Ascending aorta (tissue), 2 donors: ENCODE measurements around the gene SAMD10. TPM values are rescaled to one million over a fixed set of nuclear protein-coding genes. Genes with fewer than 3 reads are reported as not detected.
A peak's percentile ranks its signal among the peaks of the same experiment; 100 is the strongest.

ENCODE experiments used
- DNase-seq, 2 donors: peaks; one replicate each; pipeline ENCODE4 v3.0.0-alpha.2; 2019; ENCODE audit warnings: low spot score in 2 of 2
- H3K27ac ChIP-seq, 2 donors: fragments of 200-600 bp; sonication (generic); one replicate each; pipeline ENCODE4 v1.5.1; 2016 to 2017; ENCODE audit warnings: mild to moderate bottlenecking in 1 of 2
- H3K27me3 ChIP-seq: fragments of 200-600 bp; sonication (generic); one replicate; pipeline ENCODE4 v1.5.1; 2017
- H3K36me3 ChIP-seq, 2 donors: fragments of 200-600 bp; sonication (generic); one replicate each; pipeline ENCODE4 v1.5.1; 2016
- H3K4me1 ChIP-seq, 2 donors: fragments of 200-600 bp; sonication (generic); one replicate each; pipeline ENCODE4 v1.5.1; 2016 to 2017; ENCODE audit warnings: mild to moderate bottlenecking in 1 of 2
- H3K4me3 ChIP-seq, 2 donors: fragments of 200-600 bp; sonication (generic); one replicate each; pipeline ENCODE4 v1.5.1; 2016 to 2017; ENCODE audit warnings: mild to moderate bottlenecking in 1 of 2
- H3K9me3 ChIP-seq, 2 donors: fragments of 200-600 bp; sonication (generic); one replicate each; pipeline ENCODE4 v1.5.1; 2016
- CTCF ChIP-seq, 3 experiments: fragments of 200-600 bp in 2 of 3; fragments of 450-650 bp in 1 of 3; sonication (generic) in 2 of 3; IDR thresholded peaks; one replicate each; pipeline ENCODE4 v1.5.1; 2016 to 2019; ENCODE audit warnings: antibody characterized with exemption in 3 of 3, mild to moderate bottlenecking in 1 of 3, moderate library complexity in 1 of 3
- intact Hi-C: fragments of 100-400 bp; cut with DNase I; formaldehyde crosslinking; loops from one replicate; pipeline ENCODE4 v1.15.1; 2023
- total RNA-seq: library from RNA; depleted of rRNA; stranded (reverse); fragments of >200 nt; gene quantifications from one replicate; pipeline ENCODE4 v1.1.0, GENCODE V29; 2016

Gene SAMD10
- total RNA-seq, 1 donor from 2014 or later: not detected

GRCh38 chr20:63980806-63981728 is 1.6 kb upstream of the SAMD10 start, which contains the start of gene PRPF6:
Gene PRPF6 (plus strand): TSS chr20:63981132. CDS start chr20:63981246, 114 bp downstream.
- peak; percentile 78 to 88 (median 84) for TF ChIP-seq CTCF (IDR thresholded peaks at IDR 0.05)
- intact Hi-C loops: loop anchor here (1.0 to 5.0 kb wide), 4 partner anchors 25 to 459 kb away; partner anchors contain the start of genes DNAJC5, PPDPF and UCKL1
- Histone ChIP-seq H3K4me3 (peak within 1 kb of the TSS; percentile 83 to 92), H3K4me1 (peaks cover 18 to 26% of the 10 kb centered on the region in 2 donors), H3K9me3 (no peaks in the 10 kb centered on the region), H3K27ac (peak within 1 kb of the TSS; percentile 81 to 89), H3K36me3 (peaks cover 21 to 29% of the 10 kb centered on the region in 2 donors), H3K27me3 (no peaks in the 10 kb centered on the region)
- DNase-seq: peak; percentile 71 to 95

GRCh38 chr20:63980317-63980805 is 919 bp upstream of the SAMD10 start:
- DNase-seq: no peak
- Histone ChIP-seq H3K4me1 (peaks cover 18 to 26% of the 10 kb centered on the region in 2 donors), H3K27me3 (no peaks in the 10 kb centered on the region), H3K36me3 (peaks cover 14 to 22% of the 10 kb centered on the region in 2 donors), H3K27ac (peak overlapping the region; percentile 81 to 89), H3K4me3 (peak overlapping the region; percentile 83 to 92), H3K9me3 (no peaks in the 10 kb centered on the region)
- intact Hi-C loops: loop anchor here (1.0 to 5.0 kb wide), 2 partner anchors 82 to 458 kb away; partner anchors contain the start of gene PPDPF
- no peak for TF ChIP-seq CTCF (IDR thresholded peaks at IDR 0.05)

GRCh38 chr20:63979229-63979556 is 249 bp downstream of the SAMD10 start:
- peak overlapping the region; percentile 49 to 92 for H3K4me3 ChIP-seq
- H3K9me3 ChIP-seq: no peaks in the 10 kb centered on the region
- H3K27ac ChIP-seq: no peak overlapping the region
- peaks cover 18 to 27% of the 10 kb centered on the region in 2 donors for H3K4me1 ChIP-seq
- no peak for DNase-seq
- H3K36me3 ChIP-seq: peaks cover 2 to 10% of the 10 kb centered on the region in 2 donors
- intact Hi-C loops: loop anchor here (10.0 kb wide), 1 partner anchor 764 kb away; the partner anchor contains the start of gene YTHDF1
- no peaks in the 10 kb centered on the region for H3K27me3 ChIP-seq
- no peak for TF ChIP-seq CTCF (IDR thresholded peaks at IDR 0.05)

- H3K4me3 ChIP-seq: peak overlapping the region; percentile 49 to 92
- H3K27me3 ChIP-seq: no peaks in the 10 kb centered on the region
- intact Hi-C loops: loop anchor here (10.0 kb wide), 1 partner anchor 764 kb away; the partner anchor contains the start of gene YTHDF1
- no peaks in the 10 kb centered on the region for H3K9me3 ChIP-seq
- peaks cover 0 to 4% of the 10 kb centered on the region in 2 donors for H3K36me3 ChIP-seq
- H3K27ac ChIP-seq: peak overlapping the region in 1 of 2 donors; percentile 1
- peaks cover 18 to 28% of the 10 kb centered on the region in 2 donors for H3K4me1 ChIP-seq
- TF ChIP-seq CTCF (IDR thresholded peaks at IDR 0.05): no peak
- DNase-seq: no peak
Observed at GRCh38 chr20:63978319-63979228, 868 bp downstream of the SAMD10 start.

GRCh38 chr20:63977739-63978276 is 1.6 kb downstream of the SAMD10 start:
- peaks cover 18 to 28% of the 10 kb centered on the region in 2 donors for H3K4me1 ChIP-seq
- TF ChIP-seq CTCF (IDR thresholded peaks at IDR 0.05): no peak
- no peak for DNase-seq
- H3K36me3 ChIP-seq: no peaks in the 10 kb centered on the region
- H3K27me3 ChIP-seq: no peaks in the 10 kb centered on the region
- intact Hi-C loops: loop anchor here (10.0 kb wide), 1 partner anchor 763 kb away; the partner anchor contains the start of gene YTHDF1
- no peaks in the 10 kb centered on the region for H3K9me3 ChIP-seq
- peak overlapping the region in 1 of 2 donors; percentile 1 for H3K27ac ChIP-seq
- H3K4me3 ChIP-seq: no peak overlapping the region
